Peyer's patch (tissue), 4 donors: ENCODE results near the gene UBE2D2.

Experiments
- CTCF ChIP-seq, 6 experiments: fragments of 450-650 bp in 4 of 6; fragments of 200-600 bp in 2 of 6; sonication (generic) in 1 of 6; IDR thresholded peaks; one replicate each; pipeline ENCODE4 v1.5.1; 2017 to 2019; ENCODE audit warnings: antibody characterized with exemption in 6 of 6, mild to moderate bottlenecking in 3 of 6, moderate library complexity in 1 of 6
- POLR2A ChIP-seq, 2 donors: fragments of 450-650 bp; IDR thresholded peaks; one replicate each; pipeline ENCODE4 v1.5.1; 2017; ENCODE audit warnings: antibody characterized with exemption in 2 of 2, mild to moderate bottlenecking in 2 of 2, moderate library complexity in 2 of 2

GRCh38 chr5:139638090-139638735, 77.1 kb downstream of the UBE2D2 start:
- TF ChIP-seq POLR2A (IDR thresholded peaks at IDR 0.05) (peak in 1 of 2 donors; percentile 57), CTCF (IDR thresholded peaks at IDR 0.05) (no peak)
